Measurements from ENCODE around the gene CDK12. TPM values are rescaled to one million over a fixed set of nuclear protein-coding genes. Genes with fewer than 3 reads are reported as not detected.
"Not testable (repeated sequence)": the region's sequence is repeated elsewhere in the genome, so short reads cannot be mapped to it uniquely, and the experiment has no call there.

The CDK12 gene
- total and polyA plus RNA-seq, 4 donors, result 7.5 to 30.3 (median 15.0) TPM

GRCh38 chr17:39462631-39463375 lies 1.5 kb downstream of the CDK12 start (continued):
- TF ChIP-seq MAX (IDR thresholded peaks at IDR 0.05), result no peak
- TF ChIP-seq SP1 (IDR thresholded peaks at IDR 0.05), result no peak
- TF ChIP-seq NR2F2 (IDR thresholded peaks at IDR 0.05), result no peak
- TF ChIP-seq TAF1 (conservative IDR thresholded peaks at IDR 0.05), result no peak
- TF ChIP-seq YY1 (IDR thresholded peaks at IDR 0.05), result no peak

- H3K27ac ChIP-seq (ENCODE audit: low read depth in 1 of 2, low read length in 2 of 2); DNase-seq (ENCODE audit: low spot score); H3K4me3 ChIP-seq (ENCODE audit: low read depth in 1 of 3, low read length in 3 of 3); H3K27me3 ChIP-seq (ENCODE audit: control insufficient read depth in 4 of 4, insufficient read depth in 4 of 4, low read length in 3 of 4); H3K36me3 ChIP-seq (ENCODE audit: control insufficient read depth in 4 of 4, insufficient read depth in 3 of 4, low read depth in 1 of 4, low read length in 3 of 4); H3K9ac ChIP-seq (ENCODE audit: low read depth in 1 of 2, low read length in 2 of 2); H3K9me3 ChIP-seq (ENCODE audit: control insufficient read depth in 4 of 4, low read length in 3 of 4): not testable (repeated sequence)
- H3K4me1 ChIP-seq (ENCODE audit: control insufficient read depth in 4 of 4, insufficient read depth in 4 of 4, low read length in 3 of 4), result peaks cover 6 to 34% (median 22%) of the 10 kb centered on the region in 4 donors
- WGBS, result 77% methylated on average over 11 of the region's 11 CpGs
Observed at GRCh38 chr17:39464639-39465181, 3.4 kb downstream of the CDK12 start.

GRCh38 chr17:39468610-39469009 lies 7.3 kb downstream of the CDK12 start:
- 97% methylated on average over 11 of the region's 11 CpGs for WGBS

GRCh38 chr17:39473310-39473709 lies 12.0 kb downstream of the CDK12 start:
- no peaks in the 10 kb centered on the region for H3K4me1 ChIP-seq (ENCODE audit: control insufficient read depth in 4 of 4, insufficient read depth in 4 of 4, low read length in 3 of 4)
- TF ChIP-seq HNF4G (IDR thresholded peaks at IDR 0.05) (no peak), TAF1 (conservative IDR thresholded peaks at IDR 0.05) (no peak), NR2F2 (IDR thresholded peaks at IDR 0.05) (no peak), HNF4A (conservative IDR thresholded peaks at IDR 0.05) (no peak), ZBTB33 (IDR thresholded peaks at IDR 0.05) (no peak)
- no peaks in the 10 kb centered on the region for H3K9me3 ChIP-seq (ENCODE audit: control insufficient read depth in 4 of 4, low read length in 3 of 4)
- peaks cover 16 to 37% (median 30%) of the 10 kb centered on the region in 4 donors for H3K36me3 ChIP-seq (ENCODE audit: control insufficient read depth in 4 of 4, insufficient read depth in 3 of 4, low read depth in 1 of 4, low read length in 3 of 4)
- 96% methylated on average over 7 of the region's 7 CpGs for WGBS
- H3K27me3 ChIP-seq (ENCODE audit: control insufficient read depth in 4 of 4, insufficient read depth in 4 of 4, low read length in 3 of 4), result no peaks in the 10 kb centered on the region
- no peak overlapping the region for H3K9ac ChIP-seq (ENCODE audit: low read depth in 1 of 2, low read length in 2 of 2)
- DNase-seq (ENCODE audit: low spot score), result no peak
- H3K27ac ChIP-seq (ENCODE audit: low read depth in 1 of 2, low read length in 2 of 2), result no peak overlapping the region
- no peak overlapping the region for H3K4me3 ChIP-seq (ENCODE audit: low read depth in 1 of 3, low read length in 3 of 3)

More at GRCh38 chr17:39468610-39469009, 7.3 kb downstream of the CDK12 start:
- H3K9me3 ChIP-seq (ENCODE audit: control insufficient read depth in 4 of 4, low read length in 3 of 4); H3K4me3 ChIP-seq (ENCODE audit: low read depth in 1 of 3, low read length in 3 of 3); DNase-seq (ENCODE audit: low spot score); H3K9ac ChIP-seq (ENCODE audit: low read depth in 1 of 2, low read length in 2 of 2); H3K27me3 ChIP-seq (ENCODE audit: control insufficient read depth in 4 of 4, insufficient read depth in 4 of 4, low read length in 3 of 4); H3K27ac ChIP-seq (ENCODE audit: low read depth in 1 of 2, low read length in 2 of 2): not testable (repeated sequence)
- H3K4me1 ChIP-seq (ENCODE audit: control insufficient read depth in 4 of 4, insufficient read depth in 4 of 4, low read length in 3 of 4), result peaks cover 6 to 21% (median 16%) of the 10 kb centered on the region in 4 donors
- peaks cover 11 to 28% (median 19%) of the 10 kb centered on the region in 4 donors for H3K36me3 ChIP-seq (ENCODE audit: control insufficient read depth in 4 of 4, insufficient read depth in 3 of 4, low read depth in 1 of 4, low read length in 3 of 4)

GRCh38 chr17:39479631-39480030 lies 18.3 kb downstream of the CDK12 start:
- 97% methylated on average over 8 of the region's 8 CpGs for WGBS
- H3K9me3 ChIP-seq (ENCODE audit: control insufficient read depth in 4 of 4, low read length in 3 of 4); H3K4me3 ChIP-seq (ENCODE audit: low read depth in 1 of 3, low read length in 3 of 3); H3K27me3 ChIP-seq (ENCODE audit: control insufficient read depth in 4 of 4, insufficient read depth in 4 of 4, low read length in 3 of 4); H3K4me1 ChIP-seq (ENCODE audit: control insufficient read depth in 4 of 4, insufficient read depth in 4 of 4, low read length in 3 of 4); H3K9ac ChIP-seq (ENCODE audit: low read depth in 1 of 2, low read length in 2 of 2); DNase-seq (ENCODE audit: low spot score); H3K27ac ChIP-seq (ENCODE audit: low read depth in 1 of 2, low read length in 2 of 2): not testable (repeated sequence)
- H3K36me3 ChIP-seq (ENCODE audit: control insufficient read depth in 4 of 4, insufficient read depth in 3 of 4, low read depth in 1 of 4, low read length in 3 of 4), result peaks cover 7 to 14% (median 11%) of the 10 kb centered on the region in 4 donors

Measured in liver (tissue), 9 donors.